Hypothalamus (tissue), 51 donors: ENCODE measurements around the gene DCUN1D3.
A peak's percentile ranks its signal among the peaks of the same experiment; 100 is the strongest.

Source experiments
- DNase-seq, 51 donors: peaks; one replicate each; lab custom pipeline; 2025; lab: John Stamatoyannopoulos, UW

The DCUN1D3 gene

DNA sequence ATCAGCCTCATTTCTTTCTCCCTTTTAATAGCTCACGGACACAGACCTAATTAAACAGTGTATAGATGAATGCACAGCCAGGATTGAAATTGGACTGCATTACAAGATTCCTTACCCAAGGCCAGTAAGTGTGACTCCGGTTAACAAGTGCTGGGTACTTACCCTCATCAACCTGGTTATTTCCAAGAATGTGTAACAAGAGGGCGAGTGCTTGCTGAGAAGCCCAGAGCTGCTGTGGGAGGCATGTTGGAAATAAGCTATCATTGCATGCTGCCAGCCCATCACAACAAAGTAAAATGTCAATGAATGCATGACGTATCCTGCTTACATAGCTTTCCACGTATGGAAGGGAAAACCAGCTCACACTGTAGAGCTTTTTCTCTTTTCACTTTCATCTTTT is 19.9 kb upstream of the DCUN1D3 start:
- DNase-seq: no peak

DNA sequence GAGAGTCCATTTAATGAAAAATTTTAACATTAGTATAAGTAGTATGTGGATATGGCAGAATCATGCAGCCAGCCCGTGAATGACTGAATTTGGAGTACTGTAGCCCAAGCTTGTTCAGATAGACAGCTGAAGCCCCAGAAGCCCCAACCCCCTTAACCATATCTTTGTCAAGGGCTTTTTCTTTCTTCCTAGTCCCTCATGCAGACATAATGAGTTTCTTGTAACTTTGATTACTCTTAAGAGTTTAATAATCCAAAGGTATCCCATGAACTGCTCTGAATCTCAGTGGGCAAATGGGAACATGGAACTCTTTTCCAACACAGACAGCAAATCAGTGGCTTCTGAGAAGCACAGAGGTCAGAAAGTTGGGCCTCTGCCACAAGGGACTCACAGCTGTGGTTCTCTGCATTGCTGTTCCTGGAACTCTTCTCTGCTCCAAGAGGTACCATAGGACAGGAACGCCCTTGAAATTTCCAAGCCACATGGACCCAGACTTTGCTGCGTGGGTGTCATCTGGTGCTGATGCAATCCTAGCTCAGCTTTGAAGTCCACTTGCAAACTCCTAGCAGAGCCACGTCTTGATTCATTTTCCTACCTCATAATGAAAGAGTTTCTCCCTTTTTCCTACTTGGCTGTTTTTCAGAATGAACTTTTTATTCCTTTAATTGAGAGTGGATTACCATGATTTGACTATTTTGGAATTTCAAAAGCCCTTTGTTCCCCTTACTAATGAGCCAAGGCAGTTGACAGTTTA is 18.5 kb upstream of the DCUN1D3 start:
- DNase-seq: no peak

DNA sequence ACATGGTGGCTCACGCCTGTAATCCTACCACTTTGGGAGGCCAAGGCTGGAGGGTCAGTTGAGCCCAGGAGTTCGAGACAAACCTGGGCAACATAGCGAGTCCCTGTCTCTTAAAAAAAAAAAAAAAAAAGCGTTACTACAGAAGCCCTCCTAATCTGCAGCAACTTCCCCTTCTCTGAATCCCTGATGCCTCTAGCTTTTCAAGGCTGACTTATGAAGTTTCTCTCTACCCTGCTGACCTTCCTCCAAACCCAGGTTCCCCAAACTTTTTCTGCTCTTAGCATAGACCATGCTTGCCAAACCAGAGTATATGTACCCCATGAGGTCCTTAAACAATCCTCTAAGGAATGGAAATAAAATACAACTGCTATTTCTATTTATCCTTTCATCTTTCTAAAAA is 16.8 kb upstream of the DCUN1D3 start:
- DNase-seq: no peak

DNA sequence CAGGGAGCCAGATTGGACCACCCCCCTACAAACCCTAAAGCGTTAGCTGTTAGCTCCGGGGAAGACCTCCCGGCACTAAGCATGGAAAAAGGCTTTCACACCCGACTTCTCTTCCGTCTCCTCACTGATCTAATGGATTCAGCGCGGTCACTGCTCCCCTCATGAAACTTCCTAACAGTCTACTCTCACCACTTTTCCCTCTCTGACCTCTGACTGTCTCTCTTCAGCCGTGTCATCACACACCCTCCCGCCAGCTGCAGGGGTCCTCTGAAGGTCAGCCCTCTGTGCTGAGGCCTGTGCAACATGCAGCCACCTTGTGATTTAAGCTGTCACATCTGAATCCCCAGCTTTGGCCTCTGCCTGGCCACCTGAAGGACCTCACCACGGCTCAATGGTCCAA is 16.1 kb upstream of the DCUN1D3 start:
- DNase-seq: no peak

DNA sequence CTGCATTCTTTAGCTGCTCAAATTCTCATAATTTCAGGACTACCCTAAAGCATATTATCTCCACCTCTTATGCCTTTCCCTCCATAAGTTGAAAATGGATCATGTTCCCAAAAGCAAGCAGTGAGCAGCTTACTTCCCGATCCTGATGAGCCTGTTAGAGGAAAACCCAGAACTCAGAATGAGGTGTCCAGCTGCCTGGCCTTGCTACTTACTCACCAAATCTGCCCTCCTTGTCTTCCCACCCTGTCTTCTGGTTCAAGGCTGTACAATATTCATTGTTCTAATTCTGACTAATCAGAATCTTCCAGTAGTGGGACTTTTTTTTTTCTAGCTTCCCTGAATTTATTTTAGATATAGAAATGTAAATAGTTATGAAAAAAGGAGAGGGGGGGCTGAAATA is 11.2 kb upstream of the DCUN1D3 start:
- DNase-seq: no peak

DNA sequence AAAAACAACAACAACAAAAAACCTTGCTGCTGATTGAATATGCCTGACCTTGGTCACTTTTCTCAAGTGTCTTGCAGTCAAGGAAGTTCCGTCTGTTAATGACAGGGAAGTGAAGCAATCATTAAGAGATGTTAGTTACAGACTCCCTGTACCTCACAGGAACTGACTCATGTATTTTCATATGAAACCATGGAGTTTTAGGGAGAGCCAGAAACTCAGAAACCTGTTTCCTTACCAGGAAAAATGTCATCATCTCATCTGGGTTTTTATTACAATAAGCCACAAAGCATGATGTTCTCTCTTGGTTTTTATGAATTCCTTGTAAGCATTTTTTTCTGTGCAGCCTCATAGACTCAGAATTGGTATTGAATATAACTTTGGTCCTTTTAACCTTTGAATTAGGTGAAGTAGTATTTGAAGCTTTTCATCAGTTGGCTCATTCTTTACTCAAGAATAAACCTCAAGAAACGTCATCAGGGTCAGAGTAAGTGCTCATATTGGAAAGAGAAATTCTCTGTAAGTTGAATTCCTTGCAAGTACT is 10.7 kb upstream of the DCUN1D3 start:
- DNase-seq: no peak

DNA sequence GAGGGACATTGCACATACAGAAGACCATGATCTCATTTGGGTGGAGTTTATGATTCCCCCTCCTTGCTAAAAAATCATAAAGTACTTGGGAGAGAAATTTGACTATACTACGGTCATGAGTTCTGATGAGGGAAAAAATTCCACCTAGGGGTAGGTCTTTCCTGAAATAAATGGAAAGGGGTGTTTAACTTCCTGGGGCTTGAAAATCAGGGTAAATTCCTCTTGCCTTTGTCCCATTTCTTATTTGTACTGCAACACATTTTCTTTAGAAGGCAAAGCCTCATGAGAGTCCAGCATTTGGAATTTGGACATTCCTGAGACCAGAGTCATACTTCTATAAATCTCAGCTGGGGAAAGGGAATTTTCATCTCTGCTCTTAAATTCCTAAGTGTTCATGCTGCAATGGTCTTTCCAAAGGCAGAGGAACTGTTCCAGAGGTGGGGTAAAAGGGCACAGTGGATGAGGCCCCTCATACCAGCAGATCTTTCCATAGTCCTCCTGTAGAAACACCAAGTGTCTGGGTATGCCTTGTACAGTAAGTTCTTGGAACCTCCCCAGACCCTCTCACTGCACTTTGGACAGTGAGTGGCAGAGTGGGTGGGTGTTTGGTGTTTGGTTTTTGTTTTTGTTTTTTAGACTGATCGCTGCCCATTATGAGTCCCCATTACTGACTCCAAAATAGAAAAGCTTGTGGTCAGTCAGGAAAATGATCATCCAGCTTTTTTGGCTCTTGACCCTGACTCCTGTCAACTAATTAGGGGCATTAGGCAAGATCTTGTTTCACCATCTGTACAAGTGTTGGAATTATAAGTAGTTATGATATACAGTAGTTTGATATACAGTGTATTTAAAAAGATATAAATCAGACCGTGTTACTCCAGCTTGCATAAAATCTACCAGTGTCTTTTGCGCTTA is 6.4 kb upstream of the DCUN1D3 start:
- DNase-seq: no peak

DNA sequence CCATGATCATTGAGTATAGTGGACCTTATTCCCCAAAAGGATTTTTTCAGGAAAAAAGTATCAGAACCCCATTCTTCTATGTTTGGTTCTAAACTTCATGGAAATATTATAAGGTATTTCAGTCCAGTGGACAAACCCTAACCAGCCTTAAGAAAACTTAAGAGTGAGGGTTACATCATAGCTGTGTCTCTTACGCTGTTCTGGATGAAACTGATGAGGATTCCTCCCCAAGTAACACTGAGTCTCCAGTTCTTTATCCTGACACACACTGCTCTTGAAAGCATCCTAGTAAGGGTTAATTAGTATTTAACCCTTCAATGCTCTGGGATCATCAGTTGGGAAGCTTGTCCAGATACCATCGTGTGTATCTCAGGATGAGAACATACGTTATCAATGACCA is 5.4 kb upstream of the DCUN1D3 start:
- DNase-seq: no peak

DNA sequence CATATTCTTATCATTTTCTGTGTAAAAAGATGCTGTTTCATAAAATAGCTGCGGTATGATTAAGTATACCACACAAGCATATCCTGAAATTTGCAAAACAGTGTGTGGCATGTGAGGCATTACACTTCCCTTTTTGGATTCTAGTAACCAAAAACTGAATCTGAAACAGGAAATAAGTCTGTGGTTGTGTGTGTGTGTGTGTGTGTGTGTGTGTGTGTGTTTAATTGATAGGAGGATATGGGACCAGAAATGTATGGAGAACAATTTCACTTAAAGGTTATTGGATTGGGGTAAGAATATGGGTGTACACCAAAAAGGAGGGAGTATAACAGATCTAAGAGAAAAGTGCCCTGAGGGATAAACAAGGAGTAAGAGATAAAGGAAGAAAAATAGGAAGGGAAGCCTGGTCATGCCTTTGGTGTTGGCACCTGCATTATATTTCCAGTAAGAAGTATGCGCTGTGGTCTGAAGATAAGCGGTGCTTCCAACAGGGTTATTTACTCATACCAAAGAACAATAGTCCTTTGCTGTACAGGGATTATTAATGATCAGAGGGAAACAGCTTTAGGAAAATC is 4.4 kb upstream of the DCUN1D3 start:
- no peak for DNase-seq

DNA sequence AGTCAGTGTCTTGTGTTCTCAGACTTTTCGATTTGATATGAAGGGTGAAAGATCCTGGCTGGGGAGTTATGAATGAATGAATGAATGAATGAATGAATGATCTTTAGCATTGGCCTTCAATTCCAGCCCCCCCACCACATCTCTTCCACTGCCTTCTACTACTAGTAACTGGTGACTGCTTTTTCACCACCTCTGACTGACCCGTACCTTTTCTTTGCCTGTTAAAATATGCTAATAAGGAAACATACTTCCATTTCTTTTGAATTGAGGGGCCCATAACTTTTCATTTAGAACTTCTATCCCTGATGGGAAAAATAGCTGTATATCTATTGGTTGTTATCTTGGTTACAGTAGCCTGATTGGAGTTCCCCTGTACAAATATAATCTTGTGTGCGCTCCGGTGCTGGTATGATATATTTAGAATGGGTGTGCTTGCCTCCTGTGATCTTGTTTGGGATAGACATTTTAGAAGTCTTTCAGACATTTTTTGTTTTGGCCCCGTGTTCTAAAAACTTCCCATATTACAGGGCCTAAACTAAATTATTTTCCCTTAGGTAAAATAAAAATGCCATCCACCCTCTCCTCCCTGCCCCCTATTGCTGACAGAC is 3.8 kb upstream of the DCUN1D3 start:
- no peak for DNase-seq

DNA sequence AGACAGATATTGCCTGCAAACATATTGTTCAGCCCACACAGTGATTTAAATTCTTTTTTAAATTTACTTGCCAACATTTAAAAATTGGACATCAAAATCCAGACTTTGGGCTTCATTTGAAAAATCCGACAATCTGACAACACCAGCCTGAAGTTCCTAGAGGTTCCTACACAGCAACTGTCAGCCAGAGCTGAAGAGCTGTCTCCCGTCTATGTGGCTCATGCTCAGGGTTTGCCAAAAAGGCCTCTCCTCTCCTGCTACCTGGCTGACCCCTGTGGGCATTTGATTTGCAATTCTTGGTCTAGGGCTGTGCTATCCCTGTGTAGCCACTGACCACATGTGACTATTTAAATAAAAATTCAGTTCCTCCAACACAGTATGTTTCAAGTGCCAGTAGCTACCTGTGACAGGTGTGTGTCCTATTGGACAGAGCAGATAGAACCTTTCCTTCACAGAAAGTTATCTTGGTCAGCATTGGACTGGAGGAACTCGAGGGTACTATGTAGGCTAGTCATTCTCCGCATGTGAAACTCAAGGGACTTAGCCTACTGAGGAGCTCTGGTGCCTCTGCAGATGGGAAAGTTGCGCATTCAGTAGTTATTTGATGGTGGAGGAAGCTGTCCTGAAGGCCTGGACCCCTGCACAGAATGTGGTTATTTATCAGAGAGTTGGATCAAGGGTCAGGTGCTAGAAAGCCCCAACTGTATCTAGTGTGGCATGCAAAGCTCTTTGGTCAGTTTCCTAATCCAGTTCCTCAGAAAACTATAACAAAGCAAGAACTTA is 3.1 kb upstream of the DCUN1D3 start:
- DNase-seq: no peak

DNA sequence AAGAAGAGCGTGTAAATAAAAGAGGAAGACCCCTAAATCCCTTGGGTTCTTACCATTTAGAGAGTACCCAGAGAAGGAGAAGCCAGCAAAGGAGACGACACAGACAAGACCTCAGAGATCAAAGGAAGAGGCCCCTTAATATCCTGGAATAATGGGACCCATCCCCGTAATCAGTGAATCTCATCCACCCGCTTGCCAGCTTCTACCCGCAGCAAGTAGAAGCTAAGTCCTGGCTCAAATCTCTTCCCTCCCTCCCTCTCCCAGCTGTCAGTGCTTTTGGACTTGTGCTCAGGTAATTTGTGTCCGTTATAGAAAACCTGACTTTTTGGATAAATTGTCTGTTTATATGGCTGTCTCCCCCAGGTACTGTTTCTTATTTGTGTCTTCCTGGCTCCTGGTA is 2.3 kb upstream of the DCUN1D3 start:
- DNase-seq: no peak

DNA sequence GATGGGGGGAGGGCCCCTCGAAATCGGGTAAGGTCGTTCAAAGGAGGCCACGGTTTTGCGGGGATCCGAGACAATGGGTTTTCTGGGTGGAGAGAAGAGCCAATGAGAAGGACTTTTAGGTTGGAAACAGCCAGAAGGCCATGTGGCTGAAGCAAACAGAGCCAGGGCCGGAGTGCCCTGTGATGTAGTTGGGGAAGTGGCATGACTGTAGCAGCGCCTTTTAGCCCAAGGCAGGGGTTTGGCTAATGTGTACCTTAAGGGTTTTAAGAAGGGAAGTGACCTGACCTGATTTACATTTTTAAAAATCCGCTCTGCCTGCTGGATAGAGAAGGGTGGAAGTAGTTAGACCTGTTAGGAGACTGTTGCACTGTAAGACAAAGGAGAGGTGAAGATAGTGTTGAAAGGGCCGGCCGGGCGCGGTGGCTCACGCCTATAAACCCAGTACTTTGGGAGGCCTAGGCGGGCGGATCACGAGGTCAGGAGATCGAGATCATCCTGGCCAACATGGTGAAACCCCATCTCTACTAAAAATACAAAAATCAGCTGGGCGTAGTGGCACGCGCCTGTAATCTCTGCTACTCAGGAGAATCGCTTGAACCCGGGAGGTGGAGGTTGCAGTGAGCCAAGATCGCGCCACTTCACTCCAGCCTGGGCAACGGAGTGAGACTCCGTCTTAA is 1.4 kb upstream of the DCUN1D3 start:
- peak in 40 of 51 donors; percentile 3 to 56 (median 31) for DNase-seq

DNA sequence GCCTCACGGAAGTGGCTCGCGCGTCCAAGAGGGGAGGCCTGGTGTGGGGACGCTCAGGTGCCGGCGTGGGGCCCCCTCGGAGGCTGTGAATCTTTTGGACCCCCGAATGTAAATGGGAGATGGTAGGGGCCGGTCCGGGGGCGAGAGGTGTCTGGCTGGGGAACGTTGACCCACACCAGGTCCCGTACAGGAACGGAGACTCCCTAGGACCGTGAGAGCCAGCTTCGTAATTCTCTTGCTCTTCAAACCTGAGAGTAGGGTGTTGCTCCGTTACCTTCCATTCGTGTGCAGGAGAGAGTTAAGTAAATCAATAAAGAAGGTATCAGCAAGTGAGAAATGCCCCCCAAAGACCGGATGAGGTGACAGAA is 894 bp upstream of the DCUN1D3 start:
- DNase-seq: peak in 2 of 51 donors; percentile 29 to 77

DNA sequence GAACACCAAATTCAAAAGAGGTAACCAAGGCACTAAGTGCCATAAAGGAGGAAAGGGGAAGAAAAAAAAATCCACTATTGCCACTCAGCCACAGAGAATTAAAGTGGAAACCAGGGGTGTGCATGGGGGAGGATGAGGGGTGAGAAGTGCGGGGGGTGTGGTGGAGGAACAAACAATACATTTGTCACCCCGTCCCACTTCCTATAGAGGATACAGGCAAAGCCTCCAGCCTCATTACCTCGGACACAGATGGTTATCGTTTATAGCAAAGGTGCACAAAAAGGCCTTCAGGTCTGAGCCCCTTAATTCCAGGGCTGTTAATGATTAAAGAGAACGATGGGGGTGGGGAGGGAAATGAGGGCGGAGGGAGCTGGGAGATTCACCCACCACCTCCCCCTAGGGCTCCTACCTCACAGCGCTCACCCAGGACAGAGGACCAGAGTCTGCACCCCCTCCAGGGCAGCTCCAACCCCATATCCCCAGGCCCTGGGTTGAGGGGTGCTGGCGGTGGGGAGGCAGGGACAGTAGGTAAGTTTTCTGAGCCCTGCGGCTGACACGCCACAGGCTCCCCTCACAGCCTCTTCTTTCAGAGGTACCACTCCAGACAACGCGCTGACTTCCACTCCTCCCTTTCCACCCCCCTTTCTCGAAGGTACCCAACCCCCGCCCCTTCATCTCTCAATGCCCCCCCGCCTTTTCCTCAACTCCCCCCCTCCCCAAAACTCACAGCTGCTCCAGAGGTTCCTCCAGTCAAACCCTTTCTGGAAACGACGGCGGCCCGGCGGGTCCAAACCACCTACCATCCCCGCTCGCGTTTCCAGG is 470 bp downstream of the DCUN1D3 start:
- DNase-seq: peak in 12 of 51 donors; percentile 24 to 60 (median 43)

DNA sequence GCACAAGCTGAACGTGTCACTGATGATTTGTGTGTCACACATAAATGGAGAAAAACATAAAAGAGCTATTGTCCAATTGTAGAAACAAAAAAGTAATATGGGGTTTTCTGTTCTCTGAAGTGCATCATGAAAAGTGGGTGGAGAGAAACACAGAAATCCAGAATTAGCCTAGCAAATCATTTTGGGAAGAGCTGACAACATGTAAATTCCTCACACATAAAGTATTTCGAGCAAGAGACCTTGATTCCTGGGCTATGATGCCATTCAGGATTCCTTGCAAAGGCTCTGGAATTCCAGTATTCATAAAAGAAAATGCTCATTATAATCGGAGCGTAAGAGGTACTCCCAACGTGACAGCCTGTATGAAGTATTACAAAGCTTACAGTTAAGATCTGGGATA is 1.1 kb downstream of the DCUN1D3 start:
- peak in 1 of 51 donors; percentile 60 for DNase-seq

DNA sequence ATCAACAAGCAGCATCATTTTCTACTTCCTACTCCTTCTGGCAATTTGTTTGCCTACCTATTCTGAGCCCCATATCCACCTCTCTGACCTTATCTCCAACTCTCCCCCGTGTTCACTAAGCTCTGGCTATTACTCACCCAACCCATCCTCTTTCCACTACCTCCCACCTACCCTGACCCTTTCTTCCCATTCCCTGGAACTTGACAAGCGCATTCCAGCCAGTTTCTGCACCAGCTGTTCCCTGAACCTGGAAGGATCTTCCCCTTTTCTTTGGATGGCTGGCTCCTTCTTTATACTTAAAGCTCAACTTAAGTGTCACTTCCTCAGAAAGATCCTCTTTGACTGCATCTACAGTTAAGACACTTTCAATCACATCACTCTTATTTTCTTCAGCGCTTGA is 2.2 kb downstream of the DCUN1D3 start:
- no peak for DNase-seq

DNA sequence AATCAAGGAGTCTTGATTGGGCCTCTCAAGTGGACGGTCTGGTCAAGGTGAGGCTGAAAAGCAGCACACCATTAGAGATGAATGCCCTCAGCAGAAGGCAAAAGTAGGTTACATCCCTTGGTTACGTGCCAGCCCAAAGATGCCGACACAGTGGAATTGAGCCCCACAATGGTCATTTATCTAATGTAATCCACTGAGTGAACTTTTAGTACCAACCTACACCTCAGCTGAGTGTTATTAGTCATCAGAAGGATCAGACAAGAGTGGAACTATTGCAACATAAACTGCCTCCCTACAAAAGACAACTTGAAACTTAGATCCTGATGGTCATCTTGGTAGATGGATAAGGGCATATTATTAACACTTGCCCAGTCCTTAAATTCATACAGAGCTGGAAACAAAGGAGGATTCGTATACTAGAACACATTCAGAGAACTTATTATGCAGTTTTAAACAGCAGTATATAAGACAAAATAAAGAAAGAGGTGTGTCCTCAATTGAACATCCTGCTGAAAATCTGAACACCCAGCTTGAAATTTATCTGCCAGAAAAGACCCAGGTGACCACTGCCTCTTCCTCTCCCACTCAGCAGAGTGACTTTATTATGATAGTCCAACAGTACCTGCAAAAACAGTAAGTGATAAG is 2.8 kb downstream of the DCUN1D3 start:
- peak in 1 of 51 donors; percentile 9 for DNase-seq
